NOMO-1 treated with DMSO at 0.1 percent for 48 hours (cell line): Measurements from ENCODE around the gene SLC9A8.

Experiments
- DNase-seq: peaks from one replicate; lab custom pipeline; 2025; ENCODE audit not compliant: unreplicated experiment; lab: John Stamatoyannopoulos, UW

SLC9A8 gene

GRCh38 chr20:49913399-49914047 lies 100.9 kb downstream of the SLC9A8 start:
- DNase-seq, result no peak

DNA sequence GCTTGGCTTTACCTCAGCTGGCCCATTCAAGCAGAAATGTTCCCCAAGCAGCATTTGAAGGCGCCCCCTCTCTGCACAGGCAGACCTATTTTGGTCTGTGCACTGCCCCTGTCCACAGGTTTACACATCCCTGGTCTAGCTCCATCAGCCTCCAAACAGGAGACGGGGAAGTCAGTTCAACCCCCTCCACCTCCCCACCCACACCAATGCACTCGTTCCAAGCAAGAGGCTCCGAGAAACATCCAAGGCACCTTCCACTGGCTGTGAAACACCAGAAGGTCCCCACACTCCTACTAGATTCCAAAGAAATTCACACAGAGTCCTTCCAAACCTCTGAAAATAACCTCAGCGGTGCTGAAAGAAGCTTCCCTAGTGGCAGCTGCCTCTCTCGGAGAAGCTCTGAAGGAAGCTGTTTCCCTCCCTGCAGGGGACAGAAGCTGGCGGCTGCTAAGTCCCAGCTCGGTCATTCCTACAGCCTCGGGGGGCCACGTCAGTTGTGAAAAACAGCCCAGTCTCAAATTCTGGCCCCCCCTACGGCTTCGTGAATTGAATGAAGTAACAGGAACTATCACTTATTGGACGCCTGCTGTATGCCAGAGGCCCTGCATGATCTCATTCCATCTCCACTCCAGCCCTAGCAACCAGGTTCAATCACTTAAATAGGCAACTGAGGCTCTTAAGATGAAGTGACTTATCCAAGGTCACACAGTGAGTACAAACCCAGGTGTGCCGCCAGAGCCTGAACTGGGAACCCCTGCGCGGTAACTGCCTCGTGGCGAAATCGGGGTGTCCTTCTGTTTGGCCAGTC lies 101.9 kb downstream of the SLC9A8 start:
- peak; percentile 32 for DNase-seq

DNA sequence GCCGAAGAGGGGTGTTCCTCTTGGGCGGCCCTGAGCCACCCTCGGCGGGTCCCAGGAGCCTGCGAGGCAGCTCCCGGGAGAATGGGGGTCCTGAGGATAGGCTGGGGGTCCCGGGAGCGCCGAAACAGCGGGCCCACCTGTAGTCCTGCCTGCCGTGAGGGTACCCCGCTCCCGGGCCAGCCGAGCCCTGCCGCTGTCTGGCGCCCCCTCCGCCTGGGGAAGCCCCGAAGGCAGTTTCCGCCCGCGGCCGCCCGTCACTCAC lies 102.4 kb downstream of the SLC9A8 start:
- DNase-seq, result no peak

DNA sequence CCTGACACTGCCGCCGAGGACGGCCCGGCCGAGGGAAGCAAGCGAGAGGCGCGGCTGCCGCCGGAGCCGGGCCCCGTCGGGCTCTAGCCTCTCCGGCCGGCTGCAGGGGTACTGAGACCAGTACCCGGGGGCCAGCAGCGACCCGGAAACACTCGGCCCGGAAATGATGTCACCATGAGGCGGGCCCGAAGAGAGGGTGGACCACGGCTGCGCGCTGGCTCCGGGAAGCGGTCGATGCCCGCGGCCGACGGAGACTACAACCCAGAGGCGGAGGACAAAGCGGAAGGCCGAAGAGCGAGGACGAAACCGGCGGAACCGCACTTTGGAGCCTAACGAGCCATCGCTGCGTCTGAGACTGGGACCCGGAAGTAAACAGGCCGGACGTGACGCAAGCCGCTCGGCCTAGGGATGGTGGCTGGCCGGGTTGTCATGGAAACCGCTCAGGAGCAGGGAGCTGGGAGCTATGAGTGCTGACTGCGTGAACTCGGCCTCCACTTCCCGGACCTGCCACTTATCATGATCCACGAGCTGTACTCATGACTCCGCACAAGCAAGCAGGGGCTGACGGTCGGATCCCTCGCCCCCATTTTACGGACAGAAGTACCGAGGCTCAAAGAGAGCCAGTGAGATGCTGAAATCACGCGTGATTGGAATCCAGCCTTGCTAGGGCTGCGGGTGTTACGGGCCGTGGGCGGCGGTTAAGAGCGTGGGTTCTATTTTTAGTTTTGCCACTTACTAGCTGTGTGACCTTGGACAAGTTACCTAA lies 102.9 kb downstream of the SLC9A8 start, which contains the start of gene SPATA2:
SPATA2 (minus strand) TSS at position 150 of the 766 bp plus-strand sequence. CDS start 7,039 bp downstream, outside the sequence.
- DNase-seq, result peak; percentile 88

- no peak for DNase-seq
These were observed 103.7 kb downstream of the SLC9A8 start for GRCh38 chr20:49916146-49917002.

DNA sequence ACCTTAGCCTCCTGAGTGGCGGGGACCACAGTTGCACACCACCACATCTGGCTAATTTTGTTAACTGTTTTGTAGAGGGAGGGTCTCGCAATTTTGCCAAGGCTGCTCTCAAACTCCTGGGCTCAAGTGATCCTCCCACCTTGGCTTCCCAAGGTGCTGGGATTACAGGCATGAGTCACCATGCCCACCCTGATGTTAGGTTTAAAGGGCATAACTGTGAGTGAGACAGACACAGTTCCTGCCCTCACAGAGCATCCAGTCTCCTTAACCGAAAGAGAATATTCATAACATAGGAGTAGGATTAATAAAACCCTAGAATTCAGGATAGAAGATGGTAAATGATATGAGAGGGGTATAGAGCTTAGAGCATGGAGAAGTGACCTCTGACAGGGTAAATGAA lies 105.8 kb downstream of the SLC9A8 start:
- DNase-seq, result no peak

GRCh38 chr20:49919009-49919408 lies 106.4 kb downstream of the SLC9A8 start:
- no peak for DNase-seq

DNA sequence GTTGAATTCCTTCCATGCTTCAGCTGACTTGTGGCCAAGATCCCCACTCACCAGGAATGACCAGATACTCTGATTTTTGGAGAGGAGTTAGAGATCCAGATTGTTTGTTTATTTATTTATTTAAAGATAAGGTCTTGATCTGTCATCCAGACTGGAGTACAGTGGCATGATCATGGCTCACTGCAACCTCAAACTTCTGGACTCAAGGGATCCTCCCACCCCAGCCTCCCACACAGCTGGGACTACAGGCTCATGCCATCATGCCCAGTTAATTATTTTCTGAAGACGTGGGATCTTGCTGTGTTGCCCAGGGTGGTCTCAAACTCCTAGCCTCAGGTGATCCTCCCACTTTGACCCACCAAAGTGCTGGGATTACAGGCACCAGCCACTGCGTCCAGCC lies 106.8 kb downstream of the SLC9A8 start:
- no peak for DNase-seq

DNA sequence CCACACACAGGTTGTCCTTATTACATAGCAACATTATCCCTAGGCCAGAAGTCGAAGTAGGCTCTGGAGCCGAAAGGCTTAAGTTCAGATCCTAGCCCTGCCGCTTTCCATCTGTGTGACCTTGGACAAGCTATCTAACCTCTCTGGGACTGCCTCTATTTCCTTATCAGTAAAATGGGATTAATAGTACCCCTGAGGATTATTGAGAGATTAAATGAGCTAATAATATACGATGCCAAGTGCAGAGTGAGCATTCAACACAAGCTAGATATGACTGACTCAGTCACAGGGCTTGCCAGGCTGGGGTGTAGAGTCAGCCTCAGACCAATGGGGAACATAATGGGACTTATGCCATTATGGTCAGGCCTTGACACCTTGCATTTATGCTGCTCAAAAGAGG lies 111.6 kb downstream of the SLC9A8 start:
- DNase-seq, result no peak

- peak; percentile 40 for DNase-seq
These were observed 113.3 kb downstream of the SLC9A8 start for GRCh38 chr20:49925901-49926454.

DNA sequence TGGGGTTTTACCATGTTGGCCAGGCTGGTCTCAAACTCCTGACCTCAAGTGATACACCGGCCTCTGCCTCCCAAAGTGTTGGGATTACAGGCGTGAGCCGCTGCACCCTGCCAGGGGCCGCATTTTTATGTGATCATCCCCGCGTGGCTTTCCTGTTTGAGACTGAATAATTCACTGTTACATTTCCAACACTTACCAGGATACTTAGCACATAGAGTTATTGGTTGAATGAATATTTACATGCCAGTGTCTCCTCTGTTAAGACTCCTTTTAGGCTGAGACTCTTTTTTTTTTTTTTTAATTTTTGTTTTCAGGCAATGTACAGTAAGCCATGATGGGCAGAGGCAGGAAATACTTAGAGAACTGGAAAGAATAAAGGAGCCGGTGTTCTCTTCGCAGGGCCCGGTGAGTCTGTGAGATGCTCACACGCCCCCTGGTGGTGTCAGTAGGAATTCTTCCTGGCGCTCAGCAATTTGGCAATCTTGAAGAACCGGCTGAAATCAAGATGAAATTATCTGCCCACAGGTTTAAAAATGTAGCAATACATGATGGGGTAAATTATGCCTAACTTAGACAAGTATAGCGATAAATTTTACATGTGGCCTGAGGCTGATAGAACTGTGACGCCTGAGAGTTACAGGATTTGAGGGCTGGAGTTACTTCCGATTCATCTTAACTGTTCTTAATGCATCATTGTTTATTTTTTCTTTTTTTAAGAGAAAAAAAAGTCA lies 115.9 kb downstream of the SLC9A8 start:
- peak; percentile 91 for DNase-seq

GRCh38 chr20:49929142-49929494 lies 116.5 kb downstream of the SLC9A8 start:
- DNase-seq, result no peak

DNA sequence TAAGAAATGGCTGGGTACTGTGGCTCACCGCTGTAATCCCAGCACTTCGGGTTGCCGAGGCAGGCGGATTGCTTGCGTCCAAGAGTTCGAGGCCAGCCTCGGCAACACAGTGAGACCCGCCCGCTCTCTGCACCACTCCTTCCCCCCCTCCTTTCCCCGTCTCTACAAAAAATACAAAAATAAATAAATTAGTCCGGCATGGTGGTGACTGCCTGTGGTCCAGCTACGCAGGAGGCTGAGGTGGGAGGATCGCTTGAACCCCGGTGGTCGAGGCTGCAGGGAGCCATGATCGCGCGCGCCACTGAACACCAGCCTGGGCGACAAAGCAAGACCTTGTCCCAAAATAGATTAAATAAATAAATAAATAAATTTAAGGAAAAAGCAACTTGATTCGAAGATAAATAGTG lies 123.1 kb downstream of the SLC9A8 start:
- DNase-seq, result no peak

DNA sequence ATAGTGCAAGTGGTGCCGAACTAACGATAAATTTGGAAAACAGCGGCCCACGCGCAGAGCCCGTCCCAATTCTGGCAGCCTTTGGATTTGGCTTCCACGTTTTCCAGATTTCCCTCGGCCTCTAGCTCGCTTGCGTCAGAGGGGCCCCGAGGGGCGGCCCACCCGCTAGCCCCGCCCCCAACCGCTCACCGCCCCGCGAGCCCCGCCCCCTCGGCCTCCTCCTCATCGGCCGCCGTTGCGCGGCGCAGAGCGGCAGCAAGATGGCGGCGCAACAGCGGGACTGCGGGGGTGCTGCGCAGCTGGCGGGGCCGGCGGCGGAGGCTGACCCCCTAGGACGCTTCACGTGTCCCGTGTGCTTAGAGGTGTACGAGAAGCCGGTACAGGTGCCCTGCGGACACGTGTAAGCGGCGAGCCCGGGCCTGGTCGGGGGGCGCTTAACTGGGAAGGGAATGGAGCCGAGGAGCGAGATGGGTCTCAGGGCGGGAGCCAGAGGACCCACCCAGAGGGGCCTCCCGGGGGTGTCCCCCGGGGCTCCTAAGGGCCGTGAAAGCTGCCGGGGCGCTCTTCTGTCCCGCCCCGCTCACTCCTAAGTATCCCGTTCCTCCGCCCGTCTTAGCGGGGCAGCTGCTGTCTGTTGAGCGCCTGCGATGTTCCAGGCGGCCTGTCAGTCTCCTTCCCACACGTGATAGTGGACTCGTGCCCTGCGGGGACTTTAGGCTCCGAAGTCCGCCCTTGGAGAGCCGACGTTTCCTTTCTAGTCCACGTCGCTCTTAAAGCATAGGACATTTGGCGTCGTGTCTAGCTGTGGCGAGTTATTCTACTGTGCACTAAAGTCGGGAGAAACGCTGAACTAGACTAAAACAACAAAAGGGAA lies 123.8 kb downstream of the SLC9A8 start, which contains the start of gene RNF114:
RNF114 (plus strand) TSS at position 245 of the 874 bp plus-strand sequence; CDS start at position 261, 16 bp downstream.
- peak; percentile 88 for DNase-seq

GRCh38 chr20:49937027-49937929 lies 124.7 kb downstream of the SLC9A8 start:
- DNase-seq, result peak; percentile 62

- DNase-seq, result no peak
These were observed 125.8 kb downstream of the SLC9A8 start for GRCh38 chr20:49938173-49939163.

- no peak for DNase-seq
These were observed 128.8 kb downstream of the SLC9A8 start for GRCh38 chr20:49941456-49941855.
